GM12801 (cell line): Measurements from ENCODE around the gene CFAP97D2.

Source experiments
- TF ChIP-seq, protein P1 (sequence below): IDR thresholded peaks from one replicate; pipeline ENCODE4 v1.5.1; 2011; ENCODE audit warnings: control low read depth; ENCODE audit not compliant: insufficient read length; ENCODE audit errors: extremely low read depth

The CFAP97D2 gene

DNA sequence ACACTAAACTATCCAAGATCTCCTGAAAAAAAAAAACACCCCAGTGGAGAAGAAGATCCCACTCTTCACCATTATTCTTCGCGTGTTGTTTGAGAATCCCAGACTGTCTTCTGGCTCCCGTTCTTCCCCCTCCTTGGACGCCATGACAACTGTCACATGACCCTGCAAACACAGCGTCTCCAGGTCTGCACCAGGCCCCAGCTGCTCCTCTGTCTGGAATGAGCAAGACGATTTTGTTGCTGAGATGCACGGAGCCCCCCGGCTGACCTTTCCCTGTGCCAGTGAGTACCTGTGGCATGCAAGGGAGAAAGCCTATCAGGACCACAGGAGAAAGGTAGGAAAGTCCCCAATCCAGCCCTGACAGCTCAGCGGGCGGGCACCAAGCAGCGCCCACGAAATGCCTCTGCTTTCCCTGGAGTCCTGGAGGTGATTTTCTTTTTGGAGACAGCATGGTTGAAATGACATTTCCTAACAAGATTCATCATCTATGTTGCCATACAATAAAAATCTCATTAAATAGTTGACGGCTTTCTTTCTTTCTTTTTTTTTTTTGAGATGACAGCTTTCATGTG is at the start of gene CFAP97D2:
CFAP97D2 (plus strand) TSS at position 171 of the 572 bp plus-strand sequence; CDS start at position 245, 74 bp downstream.
- TF ChIP-seq, protein P1, sequence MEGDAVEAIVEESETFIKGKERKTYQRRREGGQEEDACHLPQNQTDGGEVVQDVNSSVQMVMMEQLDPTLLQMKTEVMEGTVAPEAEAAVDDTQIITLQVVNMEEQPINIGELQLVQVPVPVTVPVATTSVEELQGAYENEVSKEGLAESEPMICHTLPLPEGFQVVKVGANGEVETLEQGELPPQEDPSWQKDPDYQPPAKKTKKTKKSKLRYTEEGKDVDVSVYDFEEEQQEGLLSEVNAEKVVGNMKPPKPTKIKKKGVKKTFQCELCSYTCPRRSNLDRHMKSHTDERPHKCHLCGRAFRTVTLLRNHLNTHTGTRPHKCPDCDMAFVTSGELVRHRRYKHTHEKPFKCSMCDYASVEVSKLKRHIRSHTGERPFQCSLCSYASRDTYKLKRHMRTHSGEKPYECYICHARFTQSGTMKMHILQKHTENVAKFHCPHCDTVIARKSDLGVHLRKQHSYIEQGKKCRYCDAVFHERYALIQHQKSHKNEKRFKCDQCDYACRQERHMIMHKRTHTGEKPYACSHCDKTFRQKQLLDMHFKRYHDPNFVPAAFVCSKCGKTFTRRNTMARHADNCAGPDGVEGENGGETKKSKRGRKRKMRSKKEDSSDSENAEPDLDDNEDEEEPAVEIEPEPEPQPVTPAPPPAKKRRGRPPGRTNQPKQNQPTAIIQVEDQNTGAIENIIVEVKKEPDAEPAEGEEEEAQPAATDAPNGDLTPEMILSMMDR: no peak

DNA sequence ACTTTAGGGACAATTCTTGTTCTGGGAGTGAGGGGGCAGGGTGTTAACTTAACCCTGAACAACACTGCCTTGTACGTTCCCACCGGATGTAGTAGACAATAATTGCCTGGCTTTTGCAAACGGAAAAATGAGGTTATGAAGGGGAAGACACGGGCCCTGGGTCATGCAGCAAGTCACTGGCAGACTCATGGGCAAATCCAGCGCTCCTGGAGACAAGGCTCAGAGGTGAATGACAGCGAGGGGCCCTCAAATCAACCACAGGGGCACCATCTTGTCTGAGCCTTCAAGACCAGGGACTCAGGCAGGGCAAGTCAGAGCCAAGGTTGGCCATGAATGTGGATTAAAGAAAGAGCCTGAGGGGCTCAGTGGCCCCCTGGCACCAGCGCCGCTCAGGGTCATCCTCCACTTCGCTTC is 49.4 kb upstream of the CFAP97D2 start:
- TF ChIP-seq, protein P1: no peak

DNA sequence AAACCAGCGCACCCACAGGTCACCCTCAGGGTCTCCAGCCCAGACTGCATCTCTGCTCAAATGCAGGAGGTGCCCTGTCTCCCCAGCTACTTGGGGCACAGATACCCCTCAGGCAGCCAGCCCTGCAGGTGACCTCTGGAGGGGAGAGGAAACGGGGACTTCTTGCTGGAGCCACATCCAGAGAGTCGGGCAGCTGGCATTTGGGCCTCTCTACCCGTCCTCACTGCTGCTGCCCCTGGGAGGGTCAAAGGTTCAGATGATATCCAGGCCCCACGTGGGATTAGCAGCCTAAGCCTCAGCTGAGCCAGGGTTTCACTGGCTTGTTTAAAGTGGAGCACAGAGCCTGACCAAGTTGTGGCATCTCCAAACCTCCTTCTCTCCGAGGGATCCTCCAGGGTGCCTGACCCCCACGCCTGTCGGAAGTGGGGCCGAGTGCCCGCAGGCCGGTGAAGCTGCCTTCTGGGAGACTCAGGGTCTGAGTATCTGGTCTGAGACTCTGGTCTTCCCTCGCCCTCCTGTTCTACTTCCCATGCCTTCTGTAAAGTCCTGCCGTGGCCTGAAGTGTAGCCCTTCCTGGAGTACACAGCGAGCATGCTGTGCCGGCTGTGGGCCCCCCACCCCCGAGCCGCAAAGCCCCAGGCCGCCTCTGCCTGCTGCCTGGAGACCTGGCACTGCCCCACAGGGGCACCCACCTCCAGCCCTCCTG is 48.8 kb upstream of the CFAP97D2 start:
- TF ChIP-seq, protein P1: no peak

DNA sequence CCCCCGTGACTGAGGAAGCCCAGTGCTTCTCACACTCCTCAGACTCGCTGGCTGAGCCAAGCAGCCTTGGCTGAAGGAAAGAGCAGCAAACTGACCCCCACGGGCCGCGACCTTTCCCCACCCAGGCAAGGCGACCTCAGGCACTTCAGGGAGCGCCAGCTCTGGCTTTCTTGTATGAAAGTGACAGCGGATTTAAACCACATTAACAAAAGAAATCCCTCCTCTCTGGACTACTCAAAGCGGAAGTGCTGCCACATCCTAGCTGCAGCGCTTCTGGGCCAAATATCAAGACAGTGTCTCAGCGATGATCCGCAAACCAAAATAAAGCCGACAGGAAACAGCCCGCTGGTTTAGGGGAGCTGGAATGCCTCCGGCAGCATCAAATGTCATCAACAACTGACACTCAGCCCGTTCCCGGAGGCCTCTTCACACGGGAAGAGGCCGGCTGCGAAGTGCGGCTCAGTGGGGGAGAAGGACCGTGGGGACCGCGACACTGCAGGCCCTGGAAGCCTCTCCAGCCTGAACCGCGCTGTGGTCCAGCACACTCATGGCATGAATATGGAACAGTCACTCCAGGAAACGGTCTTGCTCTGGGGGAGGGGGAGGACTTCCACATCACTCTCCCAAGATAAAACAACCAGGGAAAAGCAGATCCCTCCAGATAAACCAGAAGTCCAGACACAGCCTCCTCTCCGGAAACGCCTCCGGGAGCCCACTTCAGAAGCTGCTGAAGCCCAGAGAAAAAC is 48.0 kb upstream of the CFAP97D2 start:
- TF ChIP-seq, protein P1: no peak

DNA sequence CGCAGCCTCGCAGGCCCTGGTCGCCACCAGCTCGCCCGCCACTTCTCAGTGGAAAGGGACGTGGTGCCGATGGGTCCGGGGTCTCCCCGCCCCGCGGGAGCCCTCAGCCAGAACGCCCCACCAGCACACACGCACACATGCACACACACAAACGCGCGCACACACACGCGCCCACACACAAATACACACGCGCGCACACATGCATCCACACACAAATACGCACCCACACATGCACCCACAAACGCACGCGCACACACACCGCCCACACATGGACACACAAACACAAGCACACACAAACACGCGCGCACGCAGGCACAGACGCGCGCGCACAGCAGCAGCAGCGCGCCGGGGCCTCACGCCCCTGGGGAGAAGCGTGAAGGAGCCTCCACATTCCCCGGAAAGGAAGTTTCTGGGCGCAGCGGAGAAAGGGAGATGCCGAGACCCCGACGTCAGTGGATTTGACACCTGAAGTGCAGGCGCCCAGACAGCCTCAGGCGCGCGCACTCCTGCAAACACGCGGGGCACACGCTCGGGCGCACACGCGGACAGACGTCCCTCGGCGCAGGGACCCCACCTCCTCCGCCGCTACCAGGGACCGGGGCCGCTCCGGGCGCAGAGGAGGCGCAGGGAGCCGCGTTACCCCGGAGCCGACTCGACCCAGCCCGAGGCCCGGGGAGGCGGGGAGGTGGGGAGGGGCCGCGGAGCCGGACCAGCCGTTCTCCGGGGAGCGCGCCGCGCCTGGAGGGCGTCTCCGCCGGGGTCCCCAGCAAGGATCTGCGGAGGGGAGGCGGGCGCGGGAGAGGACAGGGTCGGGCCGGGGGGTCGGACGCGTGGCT is 47.3 kb upstream of the CFAP97D2 start:
- TF ChIP-seq, protein P1: no peak

DNA sequence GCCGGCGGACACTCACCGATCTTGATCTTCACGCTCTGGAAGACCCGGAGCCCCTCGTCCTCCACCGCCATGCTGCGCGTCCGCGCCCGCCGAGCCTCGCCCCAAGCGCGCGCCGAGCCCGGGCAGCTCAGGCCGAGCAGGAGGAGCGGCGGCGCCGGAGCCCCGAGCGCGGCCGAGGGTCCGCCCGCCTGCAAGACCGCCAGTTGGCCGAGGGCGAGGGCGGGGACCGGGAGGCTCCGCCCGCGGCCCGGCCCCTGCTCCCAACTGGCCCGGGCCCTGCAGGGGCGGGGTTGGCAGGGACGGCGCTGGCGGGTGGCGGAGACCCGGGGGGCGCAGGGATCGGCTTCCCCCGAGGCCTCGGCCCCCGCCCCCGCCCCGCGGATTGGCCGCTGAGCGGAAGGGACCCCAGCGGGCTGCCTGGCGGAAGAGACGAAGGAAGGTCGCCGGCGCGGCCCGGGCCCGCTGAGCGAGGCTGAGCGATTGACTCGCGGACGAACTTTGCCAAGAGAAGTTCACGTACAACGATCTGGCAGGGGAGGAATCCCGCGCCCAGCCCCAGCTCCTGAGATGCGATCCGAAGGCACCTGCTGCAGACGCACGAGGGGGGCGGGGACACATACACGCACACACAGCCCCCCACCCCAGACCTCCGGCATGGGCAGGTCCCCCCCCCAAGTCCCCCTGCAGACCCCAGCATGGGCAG is 46.5 kb upstream of the CFAP97D2 start, which contains the start of gene RASA3:
RASA3 (minus strand) TSS at position 205 of the 703 bp plus-strand sequence; CDS start at position 71, 134 bp downstream.
- TF ChIP-seq, protein P1: no peak
